ENCODE measurements around the gene PRSS38. TPM values are rescaled to one million over a fixed set of nuclear protein-coding genes. Genes with fewer than 3 reads are reported as not detected.

Gene PRSS38
- total and polyA plus RNA-seq, 2 experiments from 2014 or later, result not detected

DNA sequence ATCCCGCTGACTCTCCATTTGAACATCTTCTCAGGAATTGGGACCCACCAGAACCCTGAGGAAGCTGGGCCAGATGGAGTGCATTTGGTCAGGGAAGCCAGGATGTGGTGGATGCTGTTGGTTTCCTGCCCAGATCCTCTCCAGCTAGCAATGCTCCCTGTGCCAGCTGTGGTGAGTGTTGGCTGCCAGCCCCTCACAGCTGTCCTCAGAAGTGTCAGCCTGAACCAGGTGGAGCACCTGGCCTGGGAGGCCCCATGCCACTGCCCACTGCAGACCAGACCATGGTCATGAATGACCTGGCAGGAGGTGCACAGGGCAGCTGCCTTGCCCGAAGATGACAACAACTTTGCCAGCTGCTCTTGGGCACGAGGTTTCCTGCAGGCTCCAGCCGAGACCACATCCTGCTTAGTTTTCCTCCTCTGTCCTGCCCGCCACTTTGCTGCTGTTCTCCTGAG lies 54.4 kb downstream of the PRSS38 start:
- Mint-ChIP-seq H3K4me1 (no peaks in the 10 kb centered on the region; the same call in 2 of the 3 replicates), H3K4me3 (no peak overlapping the region), H3K9me3 (peaks cover 21% of the 10 kb centered on the region; the same call in 2 of the 3 replicates), H3K36me3 (ENCODE audit: low read depth) (no peaks in the 10 kb centered on the region), H3K27me3 (ENCODE audit: insufficient read depth, low read depth, poor library complexity) (peaks cover 2% of the 10 kb centered on the region), H3K27ac (no peak overlapping the region)
- Histone ChIP-seq H4K20me1 (replicated peaks; ENCODE audit: insufficient read depth) (no peaks in the 10 kb centered on the region), H3K27ac (ENCODE audit: low read depth) (no peak overlapping the region), H3K4me1 (ENCODE audit: insufficient read depth) (no peaks in the 10 kb centered on the region), H2AFZ (no peak overlapping the region), H3K36me3 (ENCODE audit: insufficient read depth) (no peaks in the 10 kb centered on the region), H3K4me3 (no peak overlapping the region), H3K9me2 (ENCODE audit: insufficient read depth) (no peaks in the 10 kb centered on the region), H3K79me2 (replicated peaks; ENCODE audit: insufficient read depth) (no peaks in the 10 kb centered on the region), H3K27me3 (ENCODE audit: insufficient read depth) (no peaks in the 10 kb centered on the region), H3K4me2 (no peak overlapping the region), H3F3A (replicated peaks; ENCODE audit: low read depth) (no peaks in the 10 kb centered on the region)
- no peak for ATAC-seq
- TF ChIP-seq ZNF331 (CRISPR knock-in tag; IDR thresholded peaks at IDR 0.05; ENCODE audit: low read depth), result no peak
- TF ChIP-seq STAT1 (IDR thresholded peaks at IDR 0.05; ENCODE audit: unreplicated experiment), result no peak
- TF ChIP-seq POLR2AphosphoS5 (IDR thresholded peaks at IDR 0.05; ENCODE audit: low read depth), result no peak
- no peak for TF ChIP-seq CREB1 (CRISPR knock-in tag; IDR thresholded peaks at IDR 0.05; ENCODE audit: low read depth)
- no peak for TF ChIP-seq EZH2phosphoT487 (IDR thresholded peaks at IDR 0.05; ENCODE audit: unreplicated experiment)
- no peak for TF ChIP-seq EZH2 (IDR thresholded peaks at IDR 0.05; ENCODE audit: low read depth, unreplicated experiment)
- no peak for DNase-seq (ENCODE audit: low spot score)

DNA sequence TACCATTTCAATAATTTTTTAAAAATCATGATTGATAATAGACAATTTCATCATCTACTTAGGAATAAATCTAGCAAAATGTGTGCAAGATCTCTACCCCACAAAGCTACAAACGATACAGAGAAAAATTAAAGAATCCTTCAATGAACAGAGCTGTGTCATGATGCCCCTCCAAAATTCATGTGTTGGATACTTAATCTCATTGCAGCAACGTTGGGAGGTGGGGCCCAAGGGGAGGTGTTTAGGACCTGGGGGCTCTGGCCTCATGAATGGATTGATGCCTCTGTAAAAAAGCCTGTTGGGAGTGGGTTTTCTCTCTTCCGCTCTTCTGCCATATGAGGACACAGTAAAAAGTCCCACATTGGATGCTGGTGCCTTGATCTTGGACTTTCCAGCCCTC lies 54.9 kb downstream of the PRSS38 start:
- Histone ChIP-seq H3K4me2 (no peak overlapping the region), H2AFZ (no peak overlapping the region), H3K4me3 (no peak overlapping the region), H3K4me1 (ENCODE audit: insufficient read depth) (no peaks in the 10 kb centered on the region), H3K27ac (ENCODE audit: low read depth) (no peak overlapping the region), H3K79me2 (replicated peaks; ENCODE audit: insufficient read depth) (no peaks in the 10 kb centered on the region), H4K20me1 (replicated peaks; ENCODE audit: insufficient read depth) (no peaks in the 10 kb centered on the region), H3K27me3 (ENCODE audit: insufficient read depth) (no peaks in the 10 kb centered on the region), H3K9me2 (ENCODE audit: insufficient read depth) (no peaks in the 10 kb centered on the region), H3F3A (replicated peaks; ENCODE audit: low read depth) (no peaks in the 10 kb centered on the region), H3K36me3 (ENCODE audit: insufficient read depth) (no peaks in the 10 kb centered on the region)
- no peak overlapping the region for H3K4me3 Mint-ChIP-seq
- DNase-seq (ENCODE audit: low spot score), result no peak
- H3K36me3 Mint-ChIP-seq (ENCODE audit: low read depth), result no peaks in the 10 kb centered on the region
- ATAC-seq, result no peak
- H3K4me1 Mint-ChIP-seq, result no peaks in the 10 kb centered on the region; the same call in 2 of the 3 replicates
- H3K27ac Mint-ChIP-seq, result no peak overlapping the region
- peaks cover 2% of the 10 kb centered on the region for H3K27me3 Mint-ChIP-seq (ENCODE audit: insufficient read depth, low read depth, poor library complexity)
- peaks cover 20% of the 10 kb centered on the region; the same call in 1 of the 3 replicates for H3K9me3 Mint-ChIP-seq
- TF ChIP-seq EZH2 (IDR thresholded peaks at IDR 0.05; ENCODE audit: low read depth, unreplicated experiment) (no peak), CREB1 (CRISPR knock-in tag; IDR thresholded peaks at IDR 0.05; ENCODE audit: low read depth) (no peak), JUNB (IDR thresholded peaks at IDR 0.05; ENCODE audit: unreplicated experiment) (no peak), POLR2AphosphoS5 (IDR thresholded peaks at IDR 0.05; ENCODE audit: low read depth) (no peak), ZNF114 (CRISPR knock-in tag; IDR thresholded peaks at IDR 0.05) (no peak), ZNF331 (CRISPR knock-in tag; IDR thresholded peaks at IDR 0.05; ENCODE audit: low read depth) (no peak), STAT1 (IDR thresholded peaks at IDR 0.05; ENCODE audit: unreplicated experiment) (no peak), NANOG (IDR thresholded peaks at IDR 0.05; ENCODE audit: borderline replicate concordance) (no peak), EZH2phosphoT487 (IDR thresholded peaks at IDR 0.05; ENCODE audit: unreplicated experiment) (no peak)
- TF ChIP-seq, protein P1, sequence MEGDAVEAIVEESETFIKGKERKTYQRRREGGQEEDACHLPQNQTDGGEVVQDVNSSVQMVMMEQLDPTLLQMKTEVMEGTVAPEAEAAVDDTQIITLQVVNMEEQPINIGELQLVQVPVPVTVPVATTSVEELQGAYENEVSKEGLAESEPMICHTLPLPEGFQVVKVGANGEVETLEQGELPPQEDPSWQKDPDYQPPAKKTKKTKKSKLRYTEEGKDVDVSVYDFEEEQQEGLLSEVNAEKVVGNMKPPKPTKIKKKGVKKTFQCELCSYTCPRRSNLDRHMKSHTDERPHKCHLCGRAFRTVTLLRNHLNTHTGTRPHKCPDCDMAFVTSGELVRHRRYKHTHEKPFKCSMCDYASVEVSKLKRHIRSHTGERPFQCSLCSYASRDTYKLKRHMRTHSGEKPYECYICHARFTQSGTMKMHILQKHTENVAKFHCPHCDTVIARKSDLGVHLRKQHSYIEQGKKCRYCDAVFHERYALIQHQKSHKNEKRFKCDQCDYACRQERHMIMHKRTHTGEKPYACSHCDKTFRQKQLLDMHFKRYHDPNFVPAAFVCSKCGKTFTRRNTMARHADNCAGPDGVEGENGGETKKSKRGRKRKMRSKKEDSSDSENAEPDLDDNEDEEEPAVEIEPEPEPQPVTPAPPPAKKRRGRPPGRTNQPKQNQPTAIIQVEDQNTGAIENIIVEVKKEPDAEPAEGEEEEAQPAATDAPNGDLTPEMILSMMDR (conservative IDR thresholded peaks at IDR 0.05; ENCODE audit: low read depth in 2 of 2), result no peak
- TF ChIP-seq, protein P2, sequence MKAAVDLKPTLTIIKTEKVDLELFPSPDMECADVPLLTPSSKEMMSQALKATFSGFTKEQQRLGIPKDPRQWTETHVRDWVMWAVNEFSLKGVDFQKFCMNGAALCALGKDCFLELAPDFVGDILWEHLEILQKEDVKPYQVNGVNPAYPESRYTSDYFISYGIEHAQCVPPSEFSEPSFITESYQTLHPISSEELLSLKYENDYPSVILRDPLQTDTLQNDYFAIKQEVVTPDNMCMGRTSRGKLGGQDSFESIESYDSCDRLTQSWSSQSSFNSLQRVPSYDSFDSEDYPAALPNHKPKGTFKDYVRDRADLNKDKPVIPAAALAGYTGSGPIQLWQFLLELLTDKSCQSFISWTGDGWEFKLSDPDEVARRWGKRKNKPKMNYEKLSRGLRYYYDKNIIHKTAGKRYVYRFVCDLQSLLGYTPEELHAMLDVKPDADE (IDR thresholded peaks at IDR 0.05), result no peak
- TF ChIP-seq, protein P3, sequence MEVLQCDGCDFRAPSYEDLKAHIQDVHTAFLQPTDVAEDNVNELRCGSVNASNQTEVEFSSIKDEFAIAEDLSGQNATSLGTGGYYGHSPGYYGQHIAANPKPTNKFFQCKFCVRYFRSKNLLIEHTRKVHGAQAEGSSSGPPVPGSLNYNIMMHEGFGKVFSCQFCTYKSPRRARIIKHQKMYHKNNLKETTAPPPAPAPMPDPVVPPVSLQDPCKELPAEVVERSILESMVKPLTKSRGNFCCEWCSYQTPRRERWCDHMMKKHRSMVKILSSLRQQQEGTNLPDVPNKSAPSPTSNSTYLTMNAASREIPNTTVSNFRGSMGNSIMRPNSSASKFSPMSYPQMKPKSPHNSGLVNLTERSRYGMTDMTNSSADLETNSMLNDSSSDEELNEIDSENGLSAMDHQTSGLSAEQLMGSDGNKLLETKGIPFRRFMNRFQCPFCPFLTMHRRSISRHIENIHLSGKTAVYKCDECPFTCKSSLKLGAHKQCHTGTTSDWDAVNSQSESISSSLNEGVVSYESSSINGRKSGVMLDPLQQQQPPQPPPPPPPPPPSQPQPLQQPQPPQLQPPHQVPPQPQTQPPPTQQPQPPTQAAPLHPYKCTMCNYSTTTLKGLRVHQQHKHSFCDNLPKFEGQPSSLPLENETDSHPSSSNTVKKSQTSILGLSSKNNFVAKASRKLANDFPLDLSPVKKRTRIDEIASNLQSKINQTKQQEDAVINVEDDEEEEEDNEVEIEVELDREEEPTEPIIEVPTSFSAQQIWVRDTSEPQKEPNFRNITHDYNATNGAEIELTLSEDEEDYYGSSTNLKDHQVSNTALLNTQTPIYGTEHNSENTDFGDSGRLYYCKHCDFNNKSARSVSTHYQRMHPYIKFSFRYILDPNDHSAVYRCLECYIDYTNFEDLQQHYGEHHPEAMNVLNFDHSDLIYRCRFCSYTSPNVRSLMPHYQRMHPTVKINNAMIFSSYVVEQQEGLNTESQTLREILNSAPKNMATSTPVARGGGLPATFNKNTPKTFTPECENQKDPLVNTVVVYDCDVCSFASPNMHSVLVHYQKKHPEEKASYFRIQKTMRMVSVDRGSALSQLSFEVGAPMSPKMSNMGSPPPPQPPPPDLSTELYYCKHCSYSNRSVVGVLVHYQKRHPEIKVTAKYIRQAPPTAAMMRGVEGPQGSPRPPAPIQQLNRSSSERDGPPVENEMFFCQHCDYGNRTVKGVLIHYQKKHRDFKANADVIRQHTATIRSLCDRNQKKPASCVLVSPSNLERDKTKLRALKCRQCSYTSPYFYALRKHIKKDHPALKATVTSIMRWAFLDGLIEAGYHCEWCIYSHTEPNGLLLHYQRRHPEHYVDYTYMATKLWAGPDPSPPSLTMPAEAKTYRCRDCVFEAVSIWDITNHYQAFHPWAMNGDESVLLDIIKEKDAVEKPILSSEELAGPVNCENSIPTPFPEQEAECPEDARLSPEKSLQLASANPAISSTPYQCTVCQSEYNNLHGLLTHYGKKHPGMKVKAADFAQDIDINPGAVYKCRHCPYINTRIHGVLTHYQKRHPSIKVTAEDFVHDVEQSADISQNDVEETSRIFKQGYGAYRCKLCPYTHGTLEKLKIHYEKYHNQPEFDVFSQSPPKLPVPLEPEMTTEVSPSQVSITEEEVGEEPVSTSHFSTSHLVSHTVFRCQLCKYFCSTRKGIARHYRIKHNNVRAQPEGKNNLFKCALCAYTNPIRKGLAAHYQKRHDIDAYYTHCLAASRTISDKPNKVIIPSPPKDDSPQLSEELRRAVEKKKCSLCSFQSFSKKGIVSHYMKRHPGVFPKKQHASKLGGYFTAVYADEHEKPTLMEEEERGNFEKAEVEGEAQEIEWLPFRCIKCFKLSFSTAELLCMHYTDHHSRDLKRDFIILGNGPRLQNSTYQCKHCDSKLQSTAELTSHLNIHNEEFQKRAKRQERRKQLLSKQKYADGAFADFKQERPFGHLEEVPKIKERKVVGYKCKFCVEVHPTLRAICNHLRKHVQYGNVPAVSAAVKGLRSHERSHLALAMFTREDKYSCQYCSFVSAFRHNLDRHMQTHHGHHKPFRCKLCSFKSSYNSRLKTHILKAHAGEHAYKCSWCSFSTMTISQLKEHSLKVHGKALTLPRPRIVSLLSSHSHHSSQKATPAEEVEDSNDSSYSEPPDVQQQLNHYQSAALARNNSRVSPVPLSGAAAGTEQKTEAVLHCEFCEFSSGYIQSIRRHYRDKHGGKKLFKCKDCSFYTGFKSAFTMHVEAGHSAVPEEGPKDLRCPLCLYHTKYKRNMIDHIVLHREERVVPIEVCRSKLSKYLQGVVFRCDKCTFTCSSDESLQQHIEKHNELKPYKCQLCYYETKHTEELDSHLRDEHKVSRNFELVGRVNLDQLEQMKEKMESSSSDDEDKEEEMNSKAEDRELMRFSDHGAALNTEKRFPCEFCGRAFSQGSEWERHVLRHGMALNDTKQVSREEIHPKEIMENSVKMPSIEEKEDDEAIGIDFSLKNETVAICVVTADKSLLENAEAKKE (CRISPR knock-in tag; IDR thresholded peaks at IDR 0.05), result no peak
